ENCODE data around the gene RIPK3. TPM values are rescaled to one million over a fixed set of nuclear protein-coding genes. Genes with fewer than 3 reads are reported as not detected.
"Not testable (repeated sequence)": the region's sequence is repeated elsewhere in the genome, so short reads cannot be mapped to it uniquely, and the experiment has no call there.

Gene RIPK3
- not detected in 2 replicates for polyA plus RNA-seq (2014; cell fraction: cytosol; rRNA removed)
- polyA plus RNA-seq (2014; cell fraction: nucleus; rRNA removed) = not detected in 2 replicates

DNA sequence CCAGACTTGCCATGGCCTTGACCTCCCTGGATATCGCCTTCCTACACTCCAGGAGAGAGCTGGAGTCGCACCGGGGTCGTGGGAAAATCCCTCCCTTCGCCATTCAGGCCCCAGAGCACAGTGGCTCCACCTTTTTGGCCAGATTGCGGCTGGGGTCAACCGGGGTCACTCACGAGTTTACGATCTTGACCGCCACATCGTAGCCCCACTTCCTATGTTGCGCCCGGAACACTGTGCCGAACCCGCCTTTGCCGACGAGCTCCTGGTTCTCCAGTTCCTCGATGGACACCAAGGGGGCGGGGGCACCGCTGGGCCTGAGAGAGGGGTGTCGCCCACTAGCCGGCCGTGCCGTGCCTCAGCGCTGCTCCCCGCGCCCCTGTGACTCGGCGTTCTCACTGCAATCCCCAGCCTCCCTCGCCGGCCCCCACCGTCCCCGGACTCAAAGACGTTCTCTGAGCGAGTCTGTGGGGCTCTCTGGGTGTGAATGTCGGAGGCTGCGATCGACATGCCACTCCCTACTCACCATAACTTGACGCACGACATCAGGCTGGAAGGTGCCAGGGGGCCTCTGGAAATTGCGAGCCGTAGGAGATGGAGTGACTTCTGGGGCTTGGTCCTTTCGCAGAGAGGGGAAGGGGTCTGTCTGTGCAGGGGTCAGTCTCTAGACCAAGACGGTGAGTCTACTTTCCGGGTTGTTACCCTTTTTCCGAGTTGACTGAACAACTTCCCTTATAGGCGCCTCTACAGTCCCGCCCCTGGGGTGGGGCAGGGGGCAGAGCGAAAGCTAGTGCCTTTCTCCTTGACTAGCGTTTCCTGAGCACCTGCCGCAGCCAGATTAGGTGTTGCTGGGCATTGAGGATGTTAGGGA is at the start of gene RIPK3:
TSS of gene RIPK3 (minus strand) at position 708 of the 868 bp plus-strand sequence. CDS start at position 543, 165 bp downstream.
- DNase-seq (ENCODE audit: low spot score) = no peak

DNA sequence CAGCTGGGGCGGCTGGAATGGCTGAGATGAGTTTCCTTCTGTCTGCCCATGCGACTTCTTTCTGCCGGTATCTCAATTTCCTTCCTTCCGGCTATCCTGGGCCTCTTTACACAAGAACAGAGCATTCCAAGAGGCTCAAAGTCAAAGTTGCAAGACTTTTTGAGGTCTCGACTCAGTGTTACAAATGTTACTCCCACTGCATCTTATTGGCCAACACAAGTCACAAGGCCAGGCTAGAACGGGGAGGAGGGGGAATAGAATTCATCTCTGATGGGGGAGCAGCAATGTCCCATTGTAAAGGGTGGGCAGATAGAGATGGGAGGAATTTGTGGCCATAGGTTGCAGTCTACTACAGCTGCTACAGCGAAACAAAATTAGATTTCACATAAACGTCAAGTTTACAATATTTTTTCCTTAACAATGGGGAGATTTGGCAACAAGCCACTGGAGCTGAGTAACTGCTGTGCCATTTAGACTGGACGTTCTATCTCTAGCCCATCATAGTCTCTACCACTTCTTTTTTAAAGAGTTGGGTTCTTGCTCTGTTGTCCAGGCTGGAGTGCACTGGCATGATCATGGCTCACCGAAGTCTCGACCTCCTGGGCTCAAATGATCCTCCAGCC is 49.5 kb upstream of the RIPK3 start:
- no peak for DNase-seq (ENCODE audit: low spot score)

DNA sequence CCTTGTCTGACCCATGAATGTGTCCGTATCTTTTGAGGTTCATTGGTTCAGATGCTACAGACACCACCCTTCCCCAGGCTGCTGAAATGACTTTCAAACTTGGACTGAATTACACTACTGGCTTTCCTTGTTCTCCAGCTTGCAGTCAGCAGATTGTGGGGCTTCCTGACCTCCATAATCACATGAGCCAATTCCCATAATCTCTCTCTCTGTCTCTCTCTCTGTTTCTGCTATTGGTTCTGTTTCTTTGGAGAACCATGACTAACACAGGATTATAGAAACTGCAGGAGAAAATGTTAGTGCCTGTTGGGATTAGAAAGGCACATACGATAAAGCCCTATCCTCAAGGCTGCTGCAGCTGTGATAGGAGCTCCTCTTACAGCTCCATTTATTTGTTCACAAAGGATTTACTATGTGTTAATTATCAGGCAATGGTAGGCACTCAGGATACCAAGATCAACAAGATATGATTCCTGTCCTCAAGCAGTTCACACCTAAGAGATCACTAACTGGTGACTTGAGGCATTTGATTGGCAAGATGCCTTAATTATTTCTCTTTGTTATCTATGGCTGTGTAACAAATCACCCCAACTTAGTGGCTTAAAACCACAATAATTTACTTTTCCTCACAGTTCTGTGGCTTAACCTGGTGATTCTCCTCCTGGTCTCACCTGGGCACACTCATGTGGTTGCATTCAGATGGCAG is 48.8 kb upstream of the RIPK3 start:
- no peak for DNase-seq (ENCODE audit: low spot score)

DNA sequence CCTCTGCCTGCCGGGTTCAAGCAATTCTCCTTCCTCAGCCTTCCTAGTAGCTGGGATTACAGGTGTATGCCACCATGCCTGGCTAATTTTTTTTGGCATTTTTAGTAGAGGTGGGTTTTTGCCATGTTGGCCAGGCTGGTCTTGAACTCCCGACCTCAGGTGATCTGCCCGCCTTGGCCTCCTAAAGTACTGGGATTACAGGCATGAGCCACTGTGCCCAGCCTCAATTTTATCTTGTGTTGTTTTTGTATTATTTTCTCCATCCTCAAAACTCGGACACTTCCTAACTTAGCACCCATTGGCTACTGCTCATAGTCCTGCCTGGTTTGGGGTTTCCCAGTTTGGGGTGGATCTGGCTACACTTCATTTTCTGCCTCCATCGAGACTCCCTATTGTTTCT is 47.8 kb upstream of the RIPK3 start:
- not testable (repeated sequence) for DNase-seq (ENCODE audit: low spot score)

DNA sequence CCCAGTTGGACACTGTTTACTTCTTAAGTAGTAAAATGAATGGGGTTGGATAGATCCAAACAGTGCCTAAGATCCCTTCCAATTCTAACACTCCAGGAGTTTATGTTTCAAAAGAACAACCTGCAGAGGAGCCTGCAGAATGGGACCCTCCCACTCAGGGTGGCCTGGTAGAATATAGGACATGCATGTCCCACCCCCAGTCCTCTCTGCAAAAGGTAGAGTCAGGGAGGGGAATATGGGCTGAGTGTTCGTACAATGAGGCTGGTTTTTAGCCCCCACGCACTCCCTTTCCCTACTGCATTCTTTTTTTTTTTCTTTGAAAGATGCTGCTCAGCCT is 47.2 kb upstream of the RIPK3 start:
- no peak for DNase-seq (ENCODE audit: low spot score)

DNA sequence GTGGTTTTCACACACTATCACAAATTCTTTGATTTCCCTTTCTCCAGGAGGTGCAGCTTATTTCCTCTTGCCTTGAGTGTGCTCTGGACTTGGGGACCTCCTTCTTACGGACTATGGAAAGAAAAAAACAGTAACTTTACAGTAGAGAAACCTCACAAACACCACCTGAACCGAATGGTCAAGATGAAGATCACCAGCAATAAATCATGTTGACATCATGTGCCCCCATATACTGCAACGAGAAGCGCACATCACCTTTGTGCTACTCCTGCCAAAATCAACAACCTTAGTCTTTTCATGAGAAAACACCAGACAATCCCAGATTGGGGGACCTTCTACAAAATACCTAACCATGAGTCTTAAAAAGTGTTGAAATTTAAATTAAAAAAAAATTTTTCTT is 45.7 kb upstream of the RIPK3 start:
- DNase-seq (ENCODE audit: low spot score) = no peak

DNA sequence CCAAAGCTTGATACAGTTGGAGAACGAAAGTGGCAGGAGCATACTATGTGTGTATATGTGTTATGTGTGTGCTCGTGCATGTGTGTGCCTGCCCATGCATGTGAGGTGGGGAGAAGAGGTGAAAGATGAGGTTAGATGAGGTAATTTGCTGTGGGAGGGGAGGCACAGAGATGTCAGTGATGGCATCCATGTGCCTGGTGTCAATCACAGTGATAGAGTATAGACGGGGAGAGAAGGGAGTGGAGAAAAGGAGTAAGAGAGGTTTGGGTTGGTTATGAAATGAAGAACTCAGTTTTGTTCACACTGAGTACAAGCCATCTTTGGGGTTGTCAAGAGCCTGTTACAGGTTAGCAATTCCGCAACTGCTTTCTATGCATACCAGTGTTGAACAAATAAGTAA is 44.4 kb upstream of the RIPK3 start:
- no peak for DNase-seq (ENCODE audit: low spot score)

DNA sequence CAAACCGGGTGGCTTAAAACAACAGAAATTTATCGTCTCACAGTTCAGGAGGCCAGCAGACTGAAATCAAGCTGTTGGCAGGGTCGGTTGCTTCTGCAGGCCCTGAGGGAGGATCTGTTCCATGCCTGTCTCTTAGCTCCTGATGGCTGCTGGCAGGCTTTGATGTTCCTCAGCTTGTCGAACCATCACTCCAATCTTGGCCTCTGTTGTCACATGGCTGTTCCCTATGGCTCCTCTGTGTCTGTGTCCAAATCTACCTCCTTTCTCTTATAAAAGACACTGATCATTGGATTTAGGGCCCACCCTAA is 42.2 kb upstream of the RIPK3 start:
- DNase-seq (ENCODE audit: low spot score) = no peak

DNA sequence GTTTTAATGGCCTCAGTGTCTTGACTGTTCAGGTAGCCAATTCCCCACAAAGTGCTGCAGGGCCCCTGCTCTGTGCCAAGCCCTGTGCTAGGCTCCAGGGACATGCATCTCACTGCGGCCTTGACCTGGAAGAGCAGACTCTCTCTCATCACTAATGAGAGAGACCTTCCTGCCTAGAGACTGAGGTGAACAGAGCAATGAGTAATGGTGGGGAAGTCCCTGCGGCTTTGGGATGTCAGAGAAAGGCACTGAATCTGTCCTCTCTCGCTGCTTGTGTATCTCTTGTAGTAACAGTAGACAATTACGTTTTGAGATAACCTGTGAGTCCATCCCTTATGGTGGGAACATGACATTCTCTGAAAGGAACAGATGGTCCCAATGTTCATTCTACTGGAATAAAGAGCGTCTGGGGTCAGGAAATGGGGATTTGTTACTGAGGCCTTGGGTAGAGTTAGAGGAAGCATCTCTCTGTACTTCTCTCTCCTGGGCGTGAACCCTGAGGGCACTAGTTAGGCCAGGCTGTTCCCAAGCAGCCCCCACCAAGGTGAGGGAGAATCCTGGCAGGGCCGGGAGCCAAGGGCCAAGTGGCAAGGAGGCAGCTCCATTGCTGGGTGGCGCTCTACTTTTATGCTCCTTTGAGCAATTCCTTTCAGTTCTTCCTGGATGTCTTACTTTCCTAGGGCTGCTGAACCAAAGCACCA is 41.7 kb upstream of the RIPK3 start:
- no peak for DNase-seq (ENCODE audit: low spot score)

DNA sequence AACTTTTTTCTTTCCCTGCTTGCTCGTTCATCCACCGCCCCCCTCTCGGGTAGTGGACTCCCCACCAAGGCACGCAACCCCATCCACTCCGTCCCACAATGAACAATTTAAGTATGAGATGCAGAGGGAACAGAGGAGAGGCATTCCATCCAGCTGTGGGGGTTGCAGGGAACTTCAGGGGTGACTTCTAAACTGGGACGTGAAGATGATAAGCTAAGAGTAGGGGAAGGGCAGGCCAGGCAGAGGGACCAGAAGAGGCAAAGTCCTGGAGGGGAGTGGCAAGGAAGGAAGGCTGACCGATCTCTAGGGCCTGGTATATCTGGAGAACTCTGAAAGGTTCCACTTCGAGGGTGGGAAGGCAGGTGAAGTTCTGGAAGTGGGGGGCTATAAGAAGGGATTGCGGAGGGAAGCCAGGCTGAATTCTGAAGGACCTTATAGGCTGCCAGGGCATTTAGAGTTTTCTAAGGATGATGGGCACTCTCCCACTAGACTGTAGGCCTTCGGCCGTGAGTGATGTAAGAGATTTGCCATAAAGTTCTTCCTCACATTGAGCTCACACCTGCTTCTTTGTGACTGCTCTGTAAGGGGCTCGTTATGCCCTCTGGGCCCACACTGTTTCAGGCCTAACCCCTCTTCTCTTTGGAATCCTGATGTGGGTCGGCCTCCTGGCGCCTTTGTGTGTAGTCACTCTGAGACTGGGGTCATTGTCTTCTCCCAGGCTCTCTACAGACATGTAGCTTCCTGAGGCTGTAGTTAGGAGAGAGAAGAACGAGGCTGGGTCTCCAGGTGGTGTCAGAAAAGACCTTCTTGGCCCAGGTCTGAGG is 40.3 kb upstream of the RIPK3 start:
- no peak for DNase-seq (ENCODE audit: low spot score)

DNA sequence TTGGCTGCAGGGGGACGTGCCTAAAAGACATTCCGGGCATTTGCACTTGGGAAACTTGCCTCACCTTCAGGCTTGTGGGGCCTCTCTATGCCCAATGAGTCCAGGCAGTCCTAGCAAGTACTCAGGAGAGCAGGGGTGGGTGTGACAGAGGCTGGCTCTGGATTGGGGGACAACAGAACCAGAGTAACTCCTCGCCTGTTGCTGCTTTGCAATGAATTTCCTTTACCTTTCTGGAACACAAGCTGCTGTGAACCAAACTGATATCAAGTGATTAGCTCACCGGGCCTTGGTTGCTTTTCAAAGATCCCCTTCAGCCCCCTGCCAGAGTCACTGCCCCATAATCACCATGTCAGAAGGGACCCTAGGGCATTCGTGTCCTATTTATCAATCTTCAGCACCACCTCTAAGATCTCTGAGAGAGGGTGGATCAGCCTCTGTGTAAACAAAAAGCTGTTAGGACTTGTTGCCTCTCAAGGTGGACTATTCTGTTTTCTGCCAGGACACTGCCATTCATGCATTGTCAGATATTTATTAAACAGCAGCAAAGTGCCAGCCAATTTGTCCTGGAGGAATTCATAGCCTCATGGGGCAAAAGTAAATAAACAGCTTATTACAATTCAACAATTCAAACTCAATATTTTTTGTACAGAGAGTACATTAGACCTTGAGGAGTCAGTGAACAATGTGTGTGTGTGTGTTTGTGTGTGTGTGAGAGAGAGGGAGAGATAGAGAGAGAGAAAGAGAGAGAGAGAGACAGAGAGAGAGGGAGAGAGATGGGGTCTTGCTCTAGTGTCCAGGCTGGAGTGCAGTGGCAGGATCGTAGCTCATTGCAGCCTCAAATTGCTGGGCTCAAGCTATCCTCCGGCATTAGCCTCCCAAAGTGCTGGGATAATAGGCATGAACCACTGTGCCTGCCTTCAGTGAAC is 39.5 kb upstream of the RIPK3 start:
- no peak for DNase-seq (ENCODE audit: low spot score)

DNA sequence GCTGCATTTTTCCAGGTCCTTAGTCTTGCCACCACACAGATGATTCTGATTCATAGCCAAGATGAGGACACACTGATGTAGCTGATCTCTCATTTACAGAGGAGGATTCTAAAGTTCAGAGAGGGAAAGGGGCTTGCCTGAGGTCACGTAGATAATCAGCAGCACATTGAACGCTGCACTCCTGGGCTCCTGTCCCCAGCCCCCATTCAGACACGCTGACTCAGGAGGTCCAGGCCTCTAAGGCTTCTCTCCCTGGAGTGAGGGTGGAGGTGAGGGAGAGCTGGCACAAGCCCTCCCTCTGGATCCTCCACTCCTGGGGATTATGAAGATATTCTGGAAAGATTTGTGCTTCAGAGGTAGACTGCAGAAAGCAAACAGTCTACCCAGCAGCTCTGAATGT is 38.5 kb upstream of the RIPK3 start:
- no peak for DNase-seq (ENCODE audit: low spot score)

DNA sequence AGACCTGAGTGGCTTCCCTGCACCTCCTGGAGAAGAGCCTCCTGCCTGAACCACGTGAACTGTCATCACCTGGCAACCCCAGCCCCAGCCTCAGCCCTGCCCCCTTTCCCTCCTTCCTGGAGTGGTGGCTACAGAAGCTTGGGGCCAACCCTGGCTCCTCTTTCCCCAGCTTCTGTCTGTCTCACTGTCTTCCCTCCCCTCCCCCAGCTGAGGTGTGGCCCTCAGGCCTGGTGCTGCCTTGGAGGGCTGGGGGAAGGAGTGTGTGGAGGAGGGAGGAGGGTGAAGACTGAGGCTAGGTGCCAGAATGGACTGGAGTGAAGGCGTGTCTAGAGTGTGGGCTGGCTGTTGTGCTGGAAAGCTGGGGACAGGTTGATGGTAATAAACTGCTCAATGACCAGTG is 37.9 kb upstream of the RIPK3 start:
- no peak for DNase-seq (ENCODE audit: low spot score)

DNA sequence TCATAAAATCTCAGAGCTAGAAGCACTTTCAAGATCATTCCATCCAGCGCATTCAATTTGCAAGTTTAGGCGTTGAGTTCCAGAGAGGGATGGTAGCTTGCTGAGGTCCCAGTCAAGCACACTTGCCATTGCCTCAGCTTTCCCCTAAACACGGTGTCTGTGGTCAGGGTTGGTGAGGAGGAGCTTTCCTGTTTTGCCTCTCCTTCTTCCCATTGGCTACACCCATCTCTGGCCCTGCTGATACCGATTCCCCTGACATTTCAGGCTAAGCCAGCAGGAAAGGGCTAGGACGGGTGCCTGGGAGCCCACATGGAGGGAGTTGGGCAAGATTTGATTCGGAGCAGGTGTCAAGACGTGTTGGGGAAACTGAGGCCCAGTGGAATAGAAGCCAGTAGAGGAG is 37.3 kb upstream of the RIPK3 start:
- no peak for DNase-seq (ENCODE audit: low spot score)

DNA sequence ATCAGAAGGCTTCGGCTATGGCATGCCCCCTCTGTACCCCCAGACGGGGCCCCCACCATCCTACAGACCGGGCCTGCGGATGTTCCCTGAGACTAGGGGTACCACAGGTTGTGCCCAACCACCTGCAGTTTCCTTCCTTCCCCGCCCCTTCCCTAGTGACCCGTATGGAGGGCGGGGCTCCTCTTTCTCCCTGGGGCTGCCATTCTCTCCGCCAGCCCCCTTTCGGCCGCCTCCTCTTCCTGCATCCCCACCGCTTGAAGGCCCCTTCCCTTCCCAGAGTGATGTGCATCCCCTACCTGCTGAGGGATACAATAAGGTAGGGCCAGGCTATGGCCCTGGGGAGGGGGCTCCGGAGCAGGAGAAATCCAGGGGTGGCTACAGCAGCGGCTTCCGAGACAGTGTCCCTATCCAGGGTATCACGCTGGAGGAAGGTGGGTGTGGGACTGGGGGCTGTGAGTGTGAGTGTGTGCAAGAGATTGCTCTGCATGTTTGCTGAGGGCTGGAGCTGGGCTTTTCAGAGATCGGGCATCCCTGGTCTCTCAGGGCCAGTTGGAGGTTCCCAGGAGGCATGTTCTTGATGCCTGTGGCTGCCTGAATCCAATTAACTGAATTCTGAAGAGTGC is 36.8 kb upstream of the RIPK3 start:
- no peak for DNase-seq (ENCODE audit: low spot score)

DNA sequence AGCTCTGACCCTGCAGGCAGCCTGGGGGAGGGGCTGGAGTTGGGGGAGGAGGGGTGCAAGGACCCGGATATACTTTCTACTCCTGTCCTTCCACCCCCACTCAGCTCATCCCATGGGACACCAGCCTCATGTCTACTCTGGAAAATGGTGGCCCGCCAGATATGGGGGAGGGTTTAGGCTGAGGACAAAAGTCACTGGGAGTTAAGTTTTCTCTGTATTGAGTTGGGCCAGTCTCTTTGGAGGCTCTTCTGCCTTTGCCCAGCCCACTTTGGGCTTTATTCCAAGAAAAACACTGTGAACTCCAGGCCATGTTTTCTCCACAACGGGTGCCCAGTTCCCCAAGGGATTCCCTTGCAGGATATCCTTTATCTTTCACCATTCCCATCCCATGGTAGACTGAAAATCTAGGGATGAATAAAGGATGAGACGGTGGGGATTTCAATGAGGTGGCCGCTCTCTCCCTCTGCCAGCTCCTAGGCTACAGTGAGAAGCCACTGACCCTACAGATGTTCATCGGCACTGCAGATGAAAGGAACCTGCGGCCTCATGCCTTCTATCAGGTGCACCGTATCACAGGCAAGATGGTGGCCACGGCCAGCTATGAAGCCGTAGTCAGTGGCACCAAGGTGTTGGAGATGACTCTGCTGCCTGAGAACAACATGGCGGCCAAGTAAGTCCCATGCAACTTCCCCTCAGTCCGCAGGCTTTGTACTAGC is 33.1 kb upstream of the RIPK3 start:
- DNase-seq (ENCODE audit: low spot score) = peak; percentile 20

DNA sequence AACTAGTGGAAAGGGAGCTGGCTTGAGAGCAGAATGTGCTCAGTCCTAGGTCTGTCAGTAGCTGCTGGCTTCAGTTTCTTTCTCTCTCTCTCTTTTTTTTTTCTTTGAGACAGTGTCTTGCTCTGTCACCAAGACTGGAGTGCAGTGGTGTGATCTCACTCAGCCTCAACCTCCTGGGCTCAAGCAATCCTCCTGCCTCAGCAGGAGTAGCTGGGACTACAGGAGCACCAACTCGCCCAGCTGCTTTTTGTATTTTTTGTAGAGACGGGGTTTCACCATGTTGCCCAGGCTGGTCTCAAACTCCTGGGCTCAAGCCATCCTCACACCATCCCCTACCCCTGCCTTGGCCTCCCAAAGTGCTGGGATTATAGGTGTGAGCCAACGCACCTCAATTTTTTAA is 31.8 kb upstream of the RIPK3 start:
- not testable (repeated sequence) for DNase-seq (ENCODE audit: low spot score)

DNA sequence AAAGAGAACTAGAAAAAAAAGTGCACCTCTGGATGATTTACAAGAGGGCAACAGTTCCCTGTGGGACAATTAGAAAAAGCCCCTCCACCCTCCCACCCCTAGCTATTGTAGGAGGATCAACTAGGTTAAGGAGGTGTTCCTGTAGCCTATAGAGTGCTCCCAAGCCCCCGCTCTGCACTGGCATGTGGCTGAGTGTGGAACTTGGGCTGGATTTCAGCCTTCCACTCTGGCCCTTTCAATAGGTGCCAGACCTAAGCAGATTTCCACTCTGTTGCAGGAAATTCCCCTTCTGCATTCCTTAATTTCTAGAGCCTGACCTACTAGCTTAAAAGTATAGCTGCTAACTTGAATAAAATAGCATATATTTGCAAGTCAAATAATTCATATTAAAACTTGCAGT is 31.0 kb upstream of the RIPK3 start:
- no peak for DNase-seq (ENCODE audit: low spot score)
